ENCODE results near the gene THEMIS2. TPM values are rescaled to one million over a fixed set of nuclear protein-coding genes. Genes with fewer than 3 reads are reported as not detected.

Gene THEMIS2
- total and polyA plus RNA-seq, 2 of the 8 experiments (the other 6 are each of a cell fraction or from before 2014, with no cell fraction given): 12.4 to 28.0 TPM

- CTCF ChIA-PET (ENCODE audit: partially characterized antibody): interaction anchor here (0.9 to 2.8 kb wide), 4 partner anchors 21 to 63 kb away, joined by 3 to 9 read pairs (median 4); no protein-coding TSS in a partner anchor
- H3K4me3 ChIP-seq (ENCODE audit: extremely low read depth in 1 of 4, insufficient read depth in 2 of 4, low read depth in 3 of 4, low read length in 4 of 4): no peak overlapping the region
- DNase-seq (ENCODE audit: low read depth in 1 of 2, low spot score in 2 of 2): no peak
Observed at GRCh38 chr1:27878039-27878438, 5.7 kb downstream of the THEMIS2 start.

More at GRCh38 chr1:27878039-27878438, 5.7 kb downstream of the THEMIS2 start:
- H3K23ac ChIP-seq (ENCODE audit: insufficient read length): no peak overlapping the region
- H2BK20ac ChIP-seq (ENCODE audit: low read length): no peak overlapping the region
- peaks cover 0 to 3% (median 0%) of the 10 kb centered on the region in 4 experiments; a peak in 2 of 8 replicates for H3K36me3 ChIP-seq (ENCODE audit: control insufficient read depth in 2 of 4, insufficient read depth in 4 of 4, low read length in 3 of 4)
- no peak overlapping the region for H4K8ac ChIP-seq (ENCODE audit: extremely low read depth, insufficient read depth, low read length)
- H2BK120ac ChIP-seq (replicated peaks; ENCODE audit: low read depth, low read length): no peak overlapping the region
- no peak overlapping the region for H3K27ac ChIP-seq (ENCODE audit: low read depth, low read length)
- no peak overlapping the region for H2BK5ac ChIP-seq (ENCODE audit: low read depth, low read length)
- no peak overlapping the region for H2AK5ac ChIP-seq (ENCODE audit: low read depth, low read length)
- H3K18ac ChIP-seq (ENCODE audit: extremely low read depth, low read length): no peak overlapping the region
- H2BK15ac ChIP-seq (ENCODE audit: low read length): no peak overlapping the region
- H3K9me3 ChIP-seq (ENCODE audit: insufficient read depth in 2 of 2, low read depth in 1 of 2, low read length in 1 of 2): no peaks in the 10 kb centered on the region
- no peak overlapping the region for H3K4me2 ChIP-seq (ENCODE audit: insufficient read depth in 1 of 2, low read depth in 2 of 2, low read length in 2 of 2)
- no peak overlapping the region for H2AFZ ChIP-seq (ENCODE audit: low read length)
- 87% methylated on average over 4 of the region's 4 CpGs; no CpG with 5 or more reads in 1 of the 2 experiments for WGBS, 2 experiments (ENCODE audit: extremely low coverage in 1 of 2, insufficient coverage in 1 of 2, insufficient read length in 1 of 2, insufficient replicate concordance in 2 of 2, low coverage in 1 of 2, low lambda C conversion rate in 2 of 2, missing lambda C conversion rate in 1 of 2)
- TF ChIP-seq KDM1A (IDR thresholded peaks at IDR 0.05; ENCODE audit: borderline replicate concordance, low read length): no peak
- no peak for TF ChIP-seq SIRT6 (IDR thresholded peaks at IDR 0.05; ENCODE audit: low read length)
- no peak for TF ChIP-seq ATF3 (IDR thresholded peaks at IDR 0.05; ENCODE audit: insufficient read depth, low read depth, low read length)
- TF ChIP-seq BRCA1 (IDR thresholded peaks at IDR 0.05; ENCODE audit: low read depth, low read length): no peak
- no peak for TF ChIP-seq BCL11A (IDR thresholded peaks at IDR 0.05; ENCODE audit: low read depth in 2 of 2, low read length in 2 of 2)
- TF ChIP-seq CBX8 (IDR thresholded peaks at IDR 0.05; ENCODE audit: borderline replicate concordance, low read depth, low read length): no peak
- no peak for TF ChIP-seq FOSL1 (IDR thresholded peaks at IDR 0.05; ENCODE audit: insufficient read depth, low read depth, low read length)
- no peak for TF ChIP-seq PHF8 (conservative IDR thresholded peaks at IDR 0.05; ENCODE audit: low read depth, low read length)
- H3K23me2 ChIP-seq (ENCODE audit: low read depth, low read length): peaks cover 3% of the 10 kb centered on the region; the same call in 1 of the 2 replicates
- POLR2A ChIA-PET (ENCODE audit: partially characterized antibody): interaction anchor here (0.9 to 1.7 kb wide), 3 partner anchors 8 to 15 kb away, joined by 3 to 5 read pairs (median 5); no protein-coding TSS in a partner anchor
- no peak overlapping the region for H2BK12ac ChIP-seq (ENCODE audit: low read depth, low read length)
- peaks cover 0 to 6% (median 2%) of the 10 kb centered on the region in 4 experiments; a peak in 4 of 7 replicates for H3K27me3 ChIP-seq (replicated peaks in 1 of 4; ENCODE audit: control insufficient read depth in 3 of 4, extremely low read depth in 1 of 4, insufficient read depth in 3 of 4, low read length in 3 of 4)
- no peak overlapping the region for H4K5ac ChIP-seq (ENCODE audit: insufficient read length, low read depth, low read length)
- no peaks in the 10 kb centered on the region for H4K20me1 ChIP-seq (replicated peaks in 1 of 2; ENCODE audit: control insufficient read depth in 1 of 2, insufficient read depth in 2 of 2, low read length in 2 of 2)
- H4K91ac ChIP-seq (replicated peaks; ENCODE audit: insufficient read length, low read length): no peak overlapping the region
- no peak overlapping the region for H3K4ac ChIP-seq (replicated peaks; ENCODE audit: insufficient read length, low read depth, low read length)
- FAIRE-seq: no peak
- H3K9ac ChIP-seq (replicated peaks in 1 of 4; ENCODE audit: extremely low read depth in 1 of 4, low read depth in 3 of 4, low read length in 3 of 4): no peak overlapping the region
- no peaks in the 10 kb centered on the region for H3K79me2 ChIP-seq (ENCODE audit: control insufficient read depth in 1 of 2, insufficient read depth in 2 of 2, low read length in 2 of 2)
- no peak overlapping the region for H3K56ac ChIP-seq (replicated peaks; ENCODE audit: insufficient read length, low read depth, low read length)
- H3K4me1 ChIP-seq (replicated peaks in 1 of 4; ENCODE audit: control insufficient read depth in 3 of 4, insufficient read depth in 4 of 4, low read length in 3 of 4): peaks cover 0 to 7% (median 5%) of the 10 kb centered on the region in 4 experiments; a peak in 6 of 7 replicates
- no peak overlapping the region for H3K14ac ChIP-seq (ENCODE audit: insufficient read length)
- H3K79me1 ChIP-seq (ENCODE audit: low read depth, low read length): no peaks in the 10 kb centered on the region
